ENCODE results near the gene PAK6.

GRCh38 chr15:40241269-40242212 lies 2.7 kb downstream of the PAK6 start:
- no peak for TF ChIP-seq CTCF (IDR thresholded peaks at IDR 0.05)
- TF ChIP-seq POLR2A (IDR thresholded peaks at IDR 0.05), result no peak
